Neural progenitor cell (in vitro differentiated cells): ENCODE measurements around the gene FAIM.
A peak's percentile ranks its signal among the peaks of the same experiment; 100 is the strongest.

Source experiments
- EZH2phosphoT487 ChIP-seq: fragments of 200-600 bp; sonication (generic); IDR thresholded peaks from 2 replicates; pipeline ENCODE4 v1.6.1; 2017; ENCODE audit warnings: antibody characterized with exemption
- TF ChIP-seq, protein P1 (sequence below): fragments of 200-600 bp; sonication (generic); IDR thresholded peaks from 2 replicates; pipeline ENCODE4 v1.5.1; 2017; ENCODE audit warnings: antibody characterized with exemption, mild to moderate bottlenecking

DNA sequence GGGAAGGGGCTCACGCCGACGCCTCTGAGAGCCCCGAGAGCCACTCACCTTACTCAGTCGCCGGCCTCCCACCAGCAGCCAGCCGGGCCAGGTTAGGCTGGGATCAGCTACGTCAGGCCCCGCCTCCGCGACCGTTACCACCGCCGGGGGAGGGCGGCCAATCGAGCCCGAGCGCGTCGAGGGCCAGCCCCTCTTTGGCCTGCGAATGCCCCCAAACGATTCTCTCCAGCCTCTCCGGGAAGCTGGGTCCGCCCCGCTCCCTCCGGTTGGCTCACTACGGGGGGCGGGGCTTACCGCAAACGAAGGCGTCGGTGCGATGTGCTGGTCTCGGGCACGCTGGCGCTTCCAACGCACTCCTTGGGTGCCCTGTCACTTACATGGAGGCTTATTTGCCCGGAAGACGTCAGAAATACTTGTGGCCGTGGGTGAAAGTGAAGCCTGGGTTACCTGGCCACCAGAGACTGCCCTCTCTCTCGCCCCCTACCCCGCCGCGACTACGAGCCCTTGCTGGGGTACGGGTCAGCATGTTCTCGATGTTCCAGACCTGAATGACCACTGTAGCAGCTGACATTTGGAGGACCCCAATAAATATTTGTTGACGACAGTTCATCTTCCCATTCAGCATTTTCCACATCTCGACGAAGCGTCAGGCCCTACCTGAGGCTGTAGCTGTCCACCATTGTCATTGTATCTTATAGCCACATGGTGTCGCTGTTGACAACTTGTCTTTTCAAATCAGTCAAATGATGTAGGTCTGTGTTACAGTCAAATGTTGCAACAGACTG is 14.2 kb upstream of the FAIM start, which contains the start of gene CEP70:
- no peak for TF ChIP-seq EZH2phosphoT487
- TF ChIP-seq, protein P1, sequence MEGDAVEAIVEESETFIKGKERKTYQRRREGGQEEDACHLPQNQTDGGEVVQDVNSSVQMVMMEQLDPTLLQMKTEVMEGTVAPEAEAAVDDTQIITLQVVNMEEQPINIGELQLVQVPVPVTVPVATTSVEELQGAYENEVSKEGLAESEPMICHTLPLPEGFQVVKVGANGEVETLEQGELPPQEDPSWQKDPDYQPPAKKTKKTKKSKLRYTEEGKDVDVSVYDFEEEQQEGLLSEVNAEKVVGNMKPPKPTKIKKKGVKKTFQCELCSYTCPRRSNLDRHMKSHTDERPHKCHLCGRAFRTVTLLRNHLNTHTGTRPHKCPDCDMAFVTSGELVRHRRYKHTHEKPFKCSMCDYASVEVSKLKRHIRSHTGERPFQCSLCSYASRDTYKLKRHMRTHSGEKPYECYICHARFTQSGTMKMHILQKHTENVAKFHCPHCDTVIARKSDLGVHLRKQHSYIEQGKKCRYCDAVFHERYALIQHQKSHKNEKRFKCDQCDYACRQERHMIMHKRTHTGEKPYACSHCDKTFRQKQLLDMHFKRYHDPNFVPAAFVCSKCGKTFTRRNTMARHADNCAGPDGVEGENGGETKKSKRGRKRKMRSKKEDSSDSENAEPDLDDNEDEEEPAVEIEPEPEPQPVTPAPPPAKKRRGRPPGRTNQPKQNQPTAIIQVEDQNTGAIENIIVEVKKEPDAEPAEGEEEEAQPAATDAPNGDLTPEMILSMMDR = peak; percentile 93
